HG03108 (cell line): ENCODE measurements around the gene SLC26A11.

Experiments
- ATAC-seq: cut with Tn5 transposase; IDR thresholded peaks from one replicate; pipeline ENCODE4 v1.9.1; 2021; ENCODE audit warnings: moderate library complexity; ENCODE audit not compliant: unreplicated experiment

Gene SLC26A11

GRCh38 chr17:80277751-80278671 lies 57.8 kb downstream of the SLC26A11 start:
- ATAC-seq = no peak

- ATAC-seq = no peak
Measured at GRCh38 chr17:80279895-80280294, 59.7 kb downstream of the SLC26A11 start.

DNA sequence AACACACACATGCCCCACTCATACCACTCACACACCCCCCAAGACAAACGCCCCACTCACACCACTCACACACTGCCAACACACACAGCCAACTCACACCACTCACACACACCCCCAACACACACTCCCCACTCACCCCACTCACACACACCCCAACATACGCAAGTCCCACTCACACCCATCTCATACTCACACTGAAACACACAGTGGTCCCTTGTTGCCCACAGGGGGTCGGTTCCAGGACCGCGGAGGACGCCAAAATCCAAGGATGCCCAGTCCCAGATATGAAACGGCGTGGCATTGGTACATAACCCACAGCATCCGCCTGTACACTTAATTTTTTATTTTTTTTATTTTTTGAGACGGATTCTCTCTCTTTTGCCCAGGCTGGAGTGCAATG lies 61.3 kb downstream of the SLC26A11 start:
- no peak for ATAC-seq

GRCh38 chr17:80283116-80283852 lies 63.1 kb downstream of the SLC26A11 start:
- no peak for ATAC-seq

DNA sequence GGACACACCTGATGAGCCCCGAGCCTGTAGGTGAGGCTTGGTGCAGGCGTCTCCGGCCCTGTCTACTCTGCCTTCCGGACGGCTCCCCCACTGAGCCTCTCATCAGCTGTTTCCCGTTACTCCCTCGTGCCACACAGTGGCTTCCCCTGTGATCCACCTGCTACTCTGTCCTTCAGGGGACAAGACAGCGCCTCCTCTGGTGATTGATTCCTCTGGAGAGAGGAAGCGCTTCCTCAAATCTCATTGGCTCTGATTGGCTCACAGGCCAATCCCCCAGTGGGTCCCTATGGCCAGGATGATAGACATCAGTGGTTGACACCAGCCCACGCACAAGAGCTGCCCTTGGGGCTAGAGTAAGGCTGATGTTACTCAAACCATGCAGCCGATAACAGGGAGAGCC lies 64.4 kb downstream of the SLC26A11 start:
- no peak for ATAC-seq

DNA sequence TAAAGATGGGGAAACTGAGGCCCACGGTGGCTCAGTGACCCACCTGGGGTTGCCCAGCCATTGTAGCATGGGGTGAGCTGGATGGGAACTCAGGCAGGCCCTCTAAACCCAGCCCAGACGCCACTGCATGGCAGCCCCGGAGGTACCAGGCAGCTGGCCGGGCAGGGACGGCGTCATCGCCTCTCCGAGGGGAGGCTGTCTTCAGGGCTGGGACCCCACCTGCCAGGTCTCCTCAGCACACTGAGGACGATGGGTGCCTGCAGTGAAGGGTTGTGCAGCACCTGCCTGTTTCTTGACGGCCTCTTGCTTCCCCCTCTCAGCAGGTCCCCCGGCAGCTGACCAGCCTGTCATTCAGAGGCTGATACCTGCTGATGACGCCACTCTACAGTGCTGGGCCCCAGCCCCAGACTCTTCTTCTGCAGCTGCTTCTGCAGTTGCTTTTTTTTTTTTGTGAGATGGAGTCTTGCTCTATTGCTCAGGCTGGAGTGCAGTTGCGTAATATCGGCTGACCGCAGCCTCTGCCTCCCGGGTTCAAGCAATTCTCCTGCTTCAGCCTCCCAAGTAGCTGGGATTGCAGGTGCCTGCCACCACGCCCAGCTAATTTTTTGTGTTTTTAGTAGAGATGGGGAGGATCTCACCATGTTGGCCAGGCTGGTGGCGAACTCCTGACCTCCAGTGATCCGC lies 65.2 kb downstream of the SLC26A11 start:
- no peak for ATAC-seq

GRCh38 chr17:80286638-80286960 lies 66.4 kb downstream of the SLC26A11 start:
- ATAC-seq = no peak

- no peak for ATAC-seq
Measured at GRCh38 chr17:80287038-80287437, 66.8 kb downstream of the SLC26A11 start.

- no peak for ATAC-seq
Measured at GRCh38 chr17:80287806-80288567, 67.8 kb downstream of the SLC26A11 start.

DNA sequence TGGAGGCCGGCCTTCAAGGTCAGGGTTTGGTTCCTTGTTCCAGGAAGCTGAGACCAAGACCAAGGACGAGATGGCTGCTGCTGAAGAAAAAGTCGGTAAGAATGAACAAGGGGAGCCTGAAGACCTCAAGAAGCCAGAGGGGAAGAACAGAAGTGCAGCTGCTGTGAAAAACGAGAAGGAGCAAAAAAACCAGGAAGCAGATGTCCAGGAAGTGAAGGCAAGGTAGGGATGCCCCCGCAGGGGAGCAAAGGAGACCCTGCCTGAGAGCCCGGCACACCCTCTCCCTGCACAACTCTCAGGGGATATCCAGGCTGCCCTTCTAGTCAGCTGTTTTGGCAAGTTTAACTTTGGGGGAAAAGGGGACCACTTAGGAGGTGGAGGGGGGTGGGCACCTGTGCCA lies 69.4 kb downstream of the SLC26A11 start:
- ATAC-seq = no peak

GRCh38 chr17:80290156-80290555 lies 69.9 kb downstream of the SLC26A11 start:
- ATAC-seq = no peak

DNA sequence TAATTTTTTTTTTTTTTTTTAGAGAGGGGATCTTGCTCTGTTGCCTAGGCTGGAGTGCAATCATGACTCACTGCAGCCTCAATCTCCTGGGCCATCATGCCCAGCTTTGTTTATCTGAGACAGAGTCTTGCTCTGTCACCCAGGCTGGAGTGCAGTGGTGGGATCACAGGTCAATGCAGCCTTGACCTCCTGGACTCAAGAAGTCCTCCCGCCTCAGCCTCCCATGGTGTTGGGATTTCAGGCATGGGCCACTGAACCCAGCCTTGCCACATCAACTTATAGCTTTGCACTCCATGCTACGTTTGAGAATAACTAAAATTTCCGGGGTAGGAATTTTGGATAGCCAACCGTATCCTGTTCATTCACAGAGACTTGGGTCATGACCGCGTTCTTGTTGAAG lies 71.0 kb downstream of the SLC26A11 start:
- ATAC-seq = no peak

GRCh38 chr17:80291691-80292487 lies 71.7 kb downstream of the SLC26A11 start:
- no peak for ATAC-seq

DNA sequence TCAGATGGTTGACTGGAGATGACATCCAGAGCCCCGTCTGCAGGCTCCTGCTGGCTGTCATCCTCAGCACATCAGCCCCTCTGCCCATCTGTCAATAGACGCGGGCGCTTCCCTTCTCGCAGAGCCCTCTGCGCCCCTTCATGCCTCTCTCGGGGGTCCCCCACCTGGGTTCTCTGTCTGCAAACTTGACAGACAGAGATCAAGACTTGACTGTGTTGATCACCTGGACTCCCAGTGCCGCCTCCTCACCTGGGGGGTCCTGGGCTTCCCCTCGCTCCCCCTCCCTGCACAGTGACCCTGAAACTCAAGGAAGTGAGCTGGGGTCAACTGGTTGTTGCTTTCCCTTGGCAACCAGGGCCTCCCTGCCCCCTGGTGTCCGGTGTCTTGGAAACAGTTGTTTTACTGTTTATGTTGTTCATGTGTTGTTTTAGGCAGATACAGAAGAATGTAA lies 72.3 kb downstream of the SLC26A11 start:
- no peak for ATAC-seq

DNA sequence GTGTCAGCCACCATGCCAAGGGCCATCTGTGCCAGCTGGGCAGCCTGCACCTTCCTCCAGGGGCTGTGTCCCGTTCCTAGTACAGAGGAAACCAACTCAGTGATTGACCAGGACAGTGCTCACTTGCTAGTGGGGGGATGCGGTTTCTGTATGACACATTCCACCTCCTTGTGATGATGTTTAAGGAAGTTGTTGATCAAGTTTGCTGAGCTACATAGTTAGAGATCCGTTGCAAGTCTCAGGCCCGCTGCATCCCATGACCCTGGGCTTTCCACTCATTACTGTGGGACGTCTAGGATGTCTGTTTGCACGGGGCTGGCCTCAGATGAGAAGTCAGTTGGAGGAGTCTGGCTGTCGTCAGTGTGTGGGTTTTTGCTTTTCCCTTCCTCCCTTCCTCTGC lies 74.0 kb downstream of the SLC26A11 start:
- ATAC-seq = no peak

DNA sequence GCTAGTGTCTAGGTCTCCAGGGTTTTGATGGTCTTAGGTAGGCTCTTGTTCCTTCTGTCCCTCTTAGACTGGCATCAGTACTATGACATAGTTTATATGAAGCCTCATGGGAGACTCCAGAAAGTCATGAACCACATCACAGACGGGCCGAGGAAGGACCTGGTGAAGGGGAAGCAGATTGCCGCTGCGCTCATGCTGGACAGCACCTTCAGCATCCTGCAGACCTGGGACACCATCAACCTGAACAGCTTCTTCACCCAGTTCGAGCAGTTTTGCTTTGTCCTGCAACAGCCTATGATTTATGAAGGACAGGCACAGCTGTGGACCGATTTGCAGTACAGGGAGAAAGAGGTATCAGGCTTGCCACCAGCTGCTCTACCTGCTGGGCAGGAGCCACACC lies 74.4 kb downstream of the SLC26A11 start:
- ATAC-seq = no peak

DNA sequence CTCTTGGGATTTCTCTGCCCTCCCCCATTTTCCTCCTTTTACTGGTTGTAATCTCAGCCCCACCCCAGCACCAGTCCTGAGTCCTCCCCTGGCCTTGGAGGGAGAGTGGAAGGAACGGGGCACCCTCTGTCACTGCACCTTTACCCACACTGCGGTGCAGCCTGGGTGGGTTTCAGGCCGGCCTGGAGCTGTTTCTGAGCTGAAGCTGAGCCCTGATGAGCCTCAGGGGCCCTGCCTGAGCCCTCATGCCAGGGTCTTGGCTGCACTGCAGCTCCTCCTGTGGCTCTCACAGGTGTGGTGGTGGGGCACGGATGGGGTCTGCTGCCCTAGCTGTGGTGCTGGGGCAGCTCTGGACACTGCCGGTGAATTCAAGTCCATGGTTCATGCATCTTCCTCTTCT lies 74.9 kb downstream of the SLC26A11 start:
- no peak for ATAC-seq

DNA sequence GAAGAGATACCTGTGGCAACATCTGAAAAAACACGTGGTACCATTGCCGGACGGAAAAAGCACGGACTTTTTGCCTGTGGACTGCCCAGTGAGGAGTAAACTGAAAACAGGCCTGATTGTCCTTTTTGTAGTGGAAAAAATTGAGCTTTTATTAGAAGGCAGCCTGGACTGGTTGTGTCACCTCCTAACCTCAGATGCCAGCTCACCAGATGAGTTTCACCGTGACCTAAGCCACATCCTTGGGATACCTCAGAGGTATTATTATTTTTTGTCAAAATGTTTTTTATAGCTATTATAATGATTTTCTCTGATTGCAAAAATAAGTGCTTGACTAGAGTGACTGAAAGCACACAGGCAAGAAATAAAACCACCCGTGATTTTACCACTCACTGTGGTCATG lies 75.3 kb downstream of the SLC26A11 start:
- ATAC-seq = no peak

DNA sequence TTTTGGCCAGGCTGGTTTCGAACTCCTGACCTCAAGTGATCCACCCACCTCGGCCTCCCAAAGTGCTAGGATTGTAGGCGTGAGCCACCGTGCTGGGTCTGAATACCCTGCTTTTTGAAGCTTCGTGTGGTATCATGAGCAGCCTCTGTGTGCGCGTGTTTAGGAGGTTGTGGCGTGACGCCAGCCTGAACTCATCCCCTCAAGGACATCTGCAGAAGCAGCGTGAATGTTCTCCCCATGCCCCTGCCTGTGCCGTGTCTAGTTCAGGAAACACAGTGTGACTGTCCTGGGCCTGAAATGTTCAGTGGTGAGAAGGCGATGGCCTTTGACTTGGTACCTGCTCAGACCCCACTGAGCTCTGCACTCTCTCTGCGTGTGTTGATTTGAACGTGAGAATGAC lies 76.0 kb downstream of the SLC26A11 start:
- no peak for ATAC-seq

- no peak for ATAC-seq
Measured at GRCh38 chr17:80297996-80298560, 77.9 kb downstream of the SLC26A11 start.
